MCF 10A (cell line): ENCODE data around the gene C5orf47. TPM values are rescaled to one million over a fixed set of nuclear protein-coding genes. Genes with fewer than 3 reads are reported as not detected.
A peak's percentile ranks its signal among the peaks of the same experiment; 100 is the strongest.
"Not testable (repeated sequence)": the region's sequence is repeated elsewhere in the genome, so short reads cannot be mapped to it uniquely, and the experiment has no call there.

ENCODE experiments used
- BruUV-seq: library from RNA; stranded (reverse); fragments of 400-500 nt; replicated peaks from 2 replicates; lab custom pipeline; 2021; lab: Mats Ljungman, UMichigan
- CTCF ChIA-PET: fragments of 300-600 bp; sonication (Branson Sonifier 250); formaldehyde crosslinking; extraction: SDS; loops from one replicate; lab custom pipeline; 2021; ENCODE audit warnings: antibody characterized with exemption, inconsistent platforms; lab: Yijun Ruan, JAX
- POLR2A ChIA-PET: fragments of 300-600, 350-650 bp; sonication (Branson Sonifier 250); formaldehyde crosslinking; extraction: SDS; loops from one replicate; lab custom pipeline; 2020; ENCODE audit warnings: antibody characterized with exemption, inconsistent platforms; lab: Yijun Ruan, JAX
- DNase-seq: peaks from one replicate; pipeline ENCODE4 v3.0.0-alpha.2; 2018; ENCODE audit not compliant: unreplicated experiment
- H3K27ac Mint-ChIP-seq: one replicate; pipeline ENCODE4 v1.8.0; 2022; ENCODE audit warnings: mild to moderate bottlenecking, low read depth, mixed read lengths; ENCODE audit not compliant: unreplicated experiment
- H3K27me3 Mint-ChIP-seq: one replicate; pipeline ENCODE4 v1.8.0; 2022; ENCODE audit warnings: mixed read lengths; ENCODE audit not compliant: insufficient read depth, unreplicated experiment
- H3K36me3 Mint-ChIP-seq: one replicate; pipeline ENCODE4 v1.8.0; 2022; ENCODE audit warnings: mild to moderate bottlenecking, moderate library complexity, mixed read lengths; ENCODE audit not compliant: insufficient read depth, unreplicated experiment
- H3K4me1 Mint-ChIP-seq: one replicate; pipeline ENCODE4 v1.8.0; 2022; ENCODE audit warnings: mixed read lengths; ENCODE audit not compliant: insufficient read depth, unreplicated experiment
- H3K4me3 Mint-ChIP-seq: one replicate; pipeline ENCODE4 v1.8.0; 2022; ENCODE audit warnings: mild to moderate bottlenecking, moderate library complexity, mixed read lengths; ENCODE audit not compliant: unreplicated experiment
- H3K9me3 Mint-ChIP-seq: one replicate; pipeline ENCODE4 v1.8.0; 2022; ENCODE audit warnings: mixed read lengths; ENCODE audit not compliant: unreplicated experiment
- intact Hi-C: fragments of 100-400 bp; cut with micrococcal nuclease; formaldehyde crosslinking; loops from 2 replicates; pipeline ENCODE4 v1.14.1; 2022
- total RNA-seq: library from RNA; stranded (reverse); gene quantifications from 2 replicates; pipeline ENCODE4 v1.2.3, GENCODE V29; 2022
- TF ChIP-seq, protein P1 (sequence below): fragments of 200-600 bp; IDR thresholded peaks from one replicate; pipeline ENCODE4 v1.8.0; 2022; ENCODE audit warnings: antibody characterized with exemption, mild to moderate bottlenecking; ENCODE audit not compliant: unreplicated experiment

The C5orf47 gene
- total RNA-seq, 1 experiment from 2014 or later = not detected

DNA sequence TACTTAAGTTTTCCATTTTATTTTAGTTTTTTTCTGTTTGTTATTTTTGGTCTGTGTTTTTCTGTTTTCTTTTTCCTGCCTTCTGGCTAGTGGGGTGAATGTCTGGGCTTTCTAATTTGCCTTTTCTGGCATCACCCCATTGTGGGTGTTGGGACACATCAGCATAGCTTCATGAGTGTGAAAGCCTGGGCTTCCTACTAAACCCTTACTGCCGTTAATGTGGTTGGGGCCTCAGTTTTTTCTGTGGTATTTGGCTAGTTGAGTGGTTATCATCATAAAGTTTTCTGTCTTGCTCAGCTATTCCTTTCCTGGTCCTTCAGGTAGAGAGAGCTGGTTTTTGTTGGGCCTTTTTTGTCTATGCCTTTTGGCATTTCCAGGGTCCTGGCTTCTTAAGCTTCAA is 21.4 kb downstream of the C5orf47 start:
- BruUV-seq = no TSS peak

DNA sequence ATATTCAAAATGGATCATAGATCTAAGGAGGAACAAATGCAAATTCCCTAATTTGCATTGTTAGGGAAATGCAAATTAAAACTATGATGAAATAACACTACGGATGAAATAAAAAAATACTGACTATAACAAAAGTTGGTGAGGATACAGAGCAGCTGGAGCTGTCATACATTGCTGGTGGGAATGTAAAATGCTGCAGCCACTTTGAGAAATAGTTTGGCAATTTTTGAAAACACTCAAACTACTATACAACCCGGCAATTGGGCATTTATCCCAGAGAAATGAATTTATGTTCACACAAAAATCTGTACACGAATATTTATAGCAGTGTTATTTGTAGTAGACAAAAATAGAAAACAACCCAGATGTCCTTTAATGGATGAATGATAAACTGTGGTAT is 22.5 kb downstream of the C5orf47 start:
- TF ChIP-seq, protein P1, sequence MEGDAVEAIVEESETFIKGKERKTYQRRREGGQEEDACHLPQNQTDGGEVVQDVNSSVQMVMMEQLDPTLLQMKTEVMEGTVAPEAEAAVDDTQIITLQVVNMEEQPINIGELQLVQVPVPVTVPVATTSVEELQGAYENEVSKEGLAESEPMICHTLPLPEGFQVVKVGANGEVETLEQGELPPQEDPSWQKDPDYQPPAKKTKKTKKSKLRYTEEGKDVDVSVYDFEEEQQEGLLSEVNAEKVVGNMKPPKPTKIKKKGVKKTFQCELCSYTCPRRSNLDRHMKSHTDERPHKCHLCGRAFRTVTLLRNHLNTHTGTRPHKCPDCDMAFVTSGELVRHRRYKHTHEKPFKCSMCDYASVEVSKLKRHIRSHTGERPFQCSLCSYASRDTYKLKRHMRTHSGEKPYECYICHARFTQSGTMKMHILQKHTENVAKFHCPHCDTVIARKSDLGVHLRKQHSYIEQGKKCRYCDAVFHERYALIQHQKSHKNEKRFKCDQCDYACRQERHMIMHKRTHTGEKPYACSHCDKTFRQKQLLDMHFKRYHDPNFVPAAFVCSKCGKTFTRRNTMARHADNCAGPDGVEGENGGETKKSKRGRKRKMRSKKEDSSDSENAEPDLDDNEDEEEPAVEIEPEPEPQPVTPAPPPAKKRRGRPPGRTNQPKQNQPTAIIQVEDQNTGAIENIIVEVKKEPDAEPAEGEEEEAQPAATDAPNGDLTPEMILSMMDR = no peak
- ChIA-PET CTCF (interaction anchor here (1.4 to 1.9 kb wide), 2 partner anchors 33 to 306 kb away, joined by 4 to 9 read pairs; no protein-coding TSS in a partner anchor), POLR2A (no interaction called here)
- intact Hi-C loops = no loop called here
- Mint-ChIP-seq H3K36me3 (no peaks in the 10 kb centered on the region), H3K9me3 (no peaks in the 10 kb centered on the region), H3K4me3 (no peak overlapping the region), H3K27me3 (peaks cover 15% of the 10 kb centered on the region), H3K27ac (no peak overlapping the region), H3K4me1 (no peaks in the 10 kb centered on the region)
- DNase-seq = no peak
- no TSS peak for BruUV-seq

More for the DNA sequence above, 21.4 kb downstream of the C5orf47 start:
- no peaks in the 10 kb centered on the region for H3K4me1 Mint-ChIP-seq
- DNase-seq = no peak
- H3K27me3 Mint-ChIP-seq = peaks cover 15% of the 10 kb centered on the region
- POLR2A ChIA-PET = interaction anchor here (0.7 to 1.4 kb wide), 2 partner anchors 14 to 311 kb away, joined by 3 to 6 read pairs; no protein-coding TSS in a partner anchor
- no peaks in the 10 kb centered on the region for H3K36me3 Mint-ChIP-seq
- intact Hi-C loops = no loop called here
- CTCF ChIA-PET = interaction anchor here (0.6 to 1.9 kb wide), 5 partner anchors 34 to 975 kb away, joined by 3 to 9 read pairs (median 4); no protein-coding TSS in a partner anchor
- no peak overlapping the region for H3K27ac Mint-ChIP-seq
- no peaks in the 10 kb centered on the region for H3K9me3 Mint-ChIP-seq
- no peak overlapping the region for H3K4me3 Mint-ChIP-seq
- TF ChIP-seq, protein P1 = no peak

DNA sequence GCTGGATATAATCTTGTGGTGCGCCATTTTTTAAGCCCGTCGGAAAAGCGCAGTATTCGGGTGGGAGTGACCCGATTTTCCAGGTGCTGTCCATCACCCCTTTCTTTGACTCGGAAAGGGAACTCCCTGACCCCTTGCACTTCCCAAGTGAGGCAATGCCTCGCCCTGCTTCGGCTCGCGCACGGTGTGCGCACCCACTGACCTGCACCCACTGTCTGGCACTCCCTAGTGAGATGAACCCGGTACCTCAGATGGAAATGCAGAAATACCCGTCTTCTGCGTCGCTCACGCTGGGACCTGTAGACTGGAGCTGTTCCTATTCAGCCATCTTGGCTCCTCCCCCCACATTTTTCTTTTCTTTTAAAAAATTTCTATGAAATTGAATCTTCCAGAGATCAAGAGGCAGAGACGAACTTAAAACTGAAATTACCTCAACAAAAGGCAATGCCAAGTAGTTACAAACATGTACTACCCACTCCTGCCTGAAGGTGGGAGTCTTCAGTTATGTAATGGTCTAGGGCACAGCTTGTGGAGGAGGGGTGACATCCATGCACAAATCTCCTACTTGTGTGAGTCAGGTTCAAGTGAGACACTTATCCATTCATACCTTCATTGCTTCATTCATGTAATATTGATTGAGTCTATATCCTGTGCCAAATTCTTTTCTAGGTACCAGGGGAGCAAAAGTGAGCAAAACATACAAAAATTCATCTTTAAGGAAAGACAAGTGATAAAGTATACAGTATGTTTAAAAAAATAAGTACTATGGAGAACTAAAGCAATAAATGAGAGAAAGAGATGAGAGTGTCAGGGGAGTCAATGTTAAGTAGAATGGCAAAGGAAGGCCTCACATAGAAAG is 31.3 kb downstream of the C5orf47 start:
- intact Hi-C loops = loop anchor here (1.0 kb wide), 2 partner anchors 292 to 297 kb away; no protein-coding TSS in a partner anchor
- CTCF ChIA-PET = interaction anchor here (0.7 to 1.6 kb wide), 4 partner anchors 20 to 534 kb away, joined by 3 to 4 read pairs (median 3); no protein-coding TSS in a partner anchor
- TF ChIP-seq, protein P1 = peak; percentile 73
- H3K9me3 Mint-ChIP-seq, H3K4me3 Mint-ChIP-seq, POLR2A ChIA-PET, H3K36me3 Mint-ChIP-seq, H3K4me1 Mint-ChIP-seq, H3K27ac Mint-ChIP-seq, BruUV-seq: not testable (repeated sequence)
- H3K27me3 Mint-ChIP-seq = peaks cover 50% of the 10 kb centered on the region
- peak; percentile 84 for DNase-seq

DNA sequence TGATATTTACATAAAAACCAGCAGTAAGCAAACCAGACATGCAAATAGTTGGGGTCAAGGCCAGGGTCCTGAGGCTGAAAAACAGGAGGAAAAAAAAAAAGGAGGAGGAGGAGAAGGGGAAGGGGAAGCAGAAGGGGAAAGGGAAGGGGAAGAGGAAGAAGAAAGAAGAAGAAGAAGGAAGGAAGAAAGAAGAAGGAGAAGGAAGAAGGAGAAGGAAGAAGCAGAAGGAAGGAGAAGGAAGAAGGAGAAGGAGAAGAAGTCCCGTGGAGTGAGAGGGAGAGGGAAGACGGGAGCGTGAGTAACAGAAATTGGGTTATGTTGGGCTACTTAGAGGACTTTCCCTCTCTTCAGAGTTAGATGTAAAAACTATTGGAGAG is 31.9 kb downstream of the C5orf47 start:
- TF ChIP-seq, protein P1 = no peak
- ChIA-PET CTCF (interaction anchor here (1.6 kb wide), 1 partner anchor 294 kb away, joined by 3 read pairs; no protein-coding TSS in a partner anchor), POLR2A (no interaction called here)
- no peaks in the 10 kb centered on the region for H3K36me3 Mint-ChIP-seq
- H3K27me3 Mint-ChIP-seq = peaks cover 55% of the 10 kb centered on the region
- H3K27ac Mint-ChIP-seq = no peak overlapping the region
- H3K9me3 Mint-ChIP-seq = no peaks in the 10 kb centered on the region
- no peak overlapping the region for H3K4me3 Mint-ChIP-seq
- no peak for DNase-seq
- peaks cover 8% of the 10 kb centered on the region for H3K4me1 Mint-ChIP-seq
- no TSS peak for BruUV-seq
- intact Hi-C loops = loop anchor here (1.0 kb wide), 2 partner anchors 291 to 296 kb away; no protein-coding TSS in a partner anchor
